Body of pancreas (tissue), 4 donors: ENCODE measurements around the gene OR10AD1. TPM values are rescaled to one million over a fixed set of nuclear protein-coding genes. Genes with fewer than 3 reads are reported as not detected.

ENCODE experiments used
- ATAC-seq: fragments of 150-250 bp; one replicate; pipeline ENCODE4 v1.9.1; 2016
- DNase-seq, 4 donors: peaks; one replicate each; pipeline ENCODE4 v3.0.0-alpha.2; 2019
- H3K27ac ChIP-seq, 4 donors: fragments of 200-600 bp; sonication (generic); 1 replicate in 3 of 4; 2 replicates in 1 of 4; pipeline versions ENCODE4 v1.5.1 to v1.6.1; 2016 to 2019; ENCODE audit warnings: mild to moderate bottlenecking in 1 of 4, mixed read lengths in 1 of 4, moderate library complexity in 1 of 4
- H3K27me3 ChIP-seq, 2 donors: fragments of 200-600 bp; sonication (generic); one replicate each; pipeline ENCODE4 v1.6.0; 2016; ENCODE audit warnings: mild to moderate bottlenecking in 1 of 2
- H3K36me3 ChIP-seq, 2 donors: fragments of 200-600 bp; sonication (generic); replicated peaks in 1 of 2; 2 replicates each; pipeline ENCODE4 v1.5.1; 2016; ENCODE audit warnings: low read depth in 2 of 2; ENCODE audit not compliant: insufficient read depth in 1 of 2
- H3K4me1 ChIP-seq: fragments of 200-600 bp; sonication (generic); one replicate; pipeline ENCODE4 v1.6.0; 2016
- H3K4me3 ChIP-seq, 2 donors: fragments of 200-600 bp; sonication (generic); 1 replicate in 1 of 2; 2 replicates in 1 of 2; pipeline ENCODE4 v1.5.1; 2016 to 2019
- H3K9me3 ChIP-seq, 3 donors: fragments of 200-600 bp; sonication (generic); 1 replicate in 2 of 3; 2 replicates in 1 of 3; pipeline ENCODE4 v1.5.1; 2016
- POLR2A ChIP-seq, 3 donors: fragments of 450-650 bp; IDR thresholded peaks; one replicate each; pipeline ENCODE4 v1.6.1; 2016; ENCODE audit warnings: antibody characterized with exemption in 3 of 3, mild to moderate bottlenecking in 2 of 3
- WGBS, 2 donors: methylation state at CpG; one replicate each; pipeline ENCODE4 v1.1.5; 2017; 5-methylcytosine and 5-hydroxymethylcytosine counted together
- intact Hi-C: fragments of 100-400 bp; cut with DNase I; formaldehyde crosslinking; loops from one replicate; pipeline ENCODE4 v1.15.1; 2023
- total RNA-seq, 2 donors: library from RNA; depleted of rRNA; stranded (reverse); fragments of >200 nt; gene quantifications; one replicate each; pipeline ENCODE4 v1.1.0, GENCODE V29; 2016
- TF ChIP-seq, protein P1 (sequence below), 7 experiments: fragments of 450-650 bp in 4 of 7; fragments of 200-600 bp in 3 of 7; sonication (generic) in 3 of 7; IDR thresholded peaks; one replicate each; pipeline ENCODE4 v1.5.1; 2016 to 2019; ENCODE audit warnings: antibody characterized with exemption in 7 of 7

OR10AD1 gene
- total RNA-seq, 2 donors from 2014 or later: not detected

DNA sequence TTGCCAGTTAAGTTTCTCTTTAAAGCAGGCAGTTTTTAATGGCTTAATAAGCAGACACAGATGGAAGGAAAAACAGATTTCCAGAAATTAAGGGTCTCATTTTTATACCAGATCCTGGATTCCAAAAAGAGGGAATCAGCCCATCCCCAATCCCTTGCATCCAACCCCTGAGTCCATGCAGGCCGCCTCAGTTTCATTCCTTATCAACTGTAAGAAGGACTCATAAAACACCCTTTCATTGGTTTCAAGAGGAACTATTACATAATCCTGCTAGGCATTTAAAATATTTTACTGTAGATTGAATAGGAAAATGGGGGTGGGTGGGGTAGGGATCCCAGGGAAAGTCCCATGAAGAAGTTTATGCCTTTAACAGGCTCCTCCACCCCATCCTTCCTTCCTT lies 10.2 kb downstream of the OR10AD1 start:
- no peaks in the 10 kb centered on the region for H3K27me3 ChIP-seq
- TF ChIP-seq, protein P1, sequence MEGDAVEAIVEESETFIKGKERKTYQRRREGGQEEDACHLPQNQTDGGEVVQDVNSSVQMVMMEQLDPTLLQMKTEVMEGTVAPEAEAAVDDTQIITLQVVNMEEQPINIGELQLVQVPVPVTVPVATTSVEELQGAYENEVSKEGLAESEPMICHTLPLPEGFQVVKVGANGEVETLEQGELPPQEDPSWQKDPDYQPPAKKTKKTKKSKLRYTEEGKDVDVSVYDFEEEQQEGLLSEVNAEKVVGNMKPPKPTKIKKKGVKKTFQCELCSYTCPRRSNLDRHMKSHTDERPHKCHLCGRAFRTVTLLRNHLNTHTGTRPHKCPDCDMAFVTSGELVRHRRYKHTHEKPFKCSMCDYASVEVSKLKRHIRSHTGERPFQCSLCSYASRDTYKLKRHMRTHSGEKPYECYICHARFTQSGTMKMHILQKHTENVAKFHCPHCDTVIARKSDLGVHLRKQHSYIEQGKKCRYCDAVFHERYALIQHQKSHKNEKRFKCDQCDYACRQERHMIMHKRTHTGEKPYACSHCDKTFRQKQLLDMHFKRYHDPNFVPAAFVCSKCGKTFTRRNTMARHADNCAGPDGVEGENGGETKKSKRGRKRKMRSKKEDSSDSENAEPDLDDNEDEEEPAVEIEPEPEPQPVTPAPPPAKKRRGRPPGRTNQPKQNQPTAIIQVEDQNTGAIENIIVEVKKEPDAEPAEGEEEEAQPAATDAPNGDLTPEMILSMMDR (IDR thresholded peaks at IDR 0.05): no peak
- no peak for TF ChIP-seq POLR2A (IDR thresholded peaks at IDR 0.05)
- 59 to 64% methylated on average over 1 of the region's 1 CpG for WGBS, 2 donors
- DNase-seq (no peak), ATAC-seq (no peak)
- H3K4me3 ChIP-seq: no peak overlapping the region
- H3K36me3 ChIP-seq: no peaks in the 10 kb centered on the region
- H3K9me3 ChIP-seq: no peaks in the 10 kb centered on the region
- intact Hi-C loops: no loop called here
- H3K27ac ChIP-seq: no peak overlapping the region
- H3K4me1 ChIP-seq: peaks cover 6% of the 10 kb centered on the region

DNA sequence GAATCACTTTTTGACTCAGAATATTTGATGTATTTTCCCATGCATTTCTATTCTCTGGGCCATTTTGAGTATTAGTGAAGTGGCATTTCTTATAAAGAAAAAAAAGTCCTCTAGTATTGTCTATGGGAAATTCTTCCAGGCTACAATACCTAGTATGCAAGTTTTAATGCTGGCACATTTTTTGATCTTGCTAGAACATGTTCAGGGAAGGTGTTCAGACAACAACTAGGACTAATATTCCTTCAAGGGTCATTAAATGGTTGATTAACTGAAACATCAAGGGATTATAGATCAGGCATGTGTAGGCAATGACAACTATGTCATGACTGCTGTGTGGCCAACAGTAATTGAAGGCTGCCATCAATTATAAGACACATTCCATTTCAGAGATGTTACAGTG lies 12.0 kb downstream of the OR10AD1 start:
- no peaks in the 10 kb centered on the region for H3K36me3 ChIP-seq
- DNase-seq (no peak), ATAC-seq (no peak)
- H3K27me3 ChIP-seq: no peaks in the 10 kb centered on the region
- no peaks in the 10 kb centered on the region for H3K4me1 ChIP-seq
- no peaks in the 10 kb centered on the region for H3K9me3 ChIP-seq
- H3K27ac ChIP-seq: no peak overlapping the region
- TF ChIP-seq, protein P1 (IDR thresholded peaks at IDR 0.05): no peak
- intact Hi-C loops: no loop called here
- H3K4me3 ChIP-seq: no peak overlapping the region

GRCh38 chr12:48189331-48190125 lies 13.6 kb downstream of the OR10AD1 start:
- Histone ChIP-seq H3K36me3 (no peaks in the 10 kb centered on the region), H3K4me3 (no peak overlapping the region), H3K4me1 (no peaks in the 10 kb centered on the region), H3K9me3 (no peaks in the 10 kb centered on the region), H3K27ac (no peak overlapping the region), H3K27me3 (no peaks in the 10 kb centered on the region)
- TF ChIP-seq POLR2A (IDR thresholded peaks at IDR 0.05): no peak
- TF ChIP-seq, protein P1 (IDR thresholded peaks at IDR 0.05): peak; percentile 53 to 89 (median 81)
- 35 to 37% methylated on average over 6 of the region's 6 CpGs for WGBS, 2 donors
- intact Hi-C loops: no loop called here
- DNase-seq (peak; percentile 68 to 79 (median 72)), ATAC-seq (peak; percentile 84)

DNA sequence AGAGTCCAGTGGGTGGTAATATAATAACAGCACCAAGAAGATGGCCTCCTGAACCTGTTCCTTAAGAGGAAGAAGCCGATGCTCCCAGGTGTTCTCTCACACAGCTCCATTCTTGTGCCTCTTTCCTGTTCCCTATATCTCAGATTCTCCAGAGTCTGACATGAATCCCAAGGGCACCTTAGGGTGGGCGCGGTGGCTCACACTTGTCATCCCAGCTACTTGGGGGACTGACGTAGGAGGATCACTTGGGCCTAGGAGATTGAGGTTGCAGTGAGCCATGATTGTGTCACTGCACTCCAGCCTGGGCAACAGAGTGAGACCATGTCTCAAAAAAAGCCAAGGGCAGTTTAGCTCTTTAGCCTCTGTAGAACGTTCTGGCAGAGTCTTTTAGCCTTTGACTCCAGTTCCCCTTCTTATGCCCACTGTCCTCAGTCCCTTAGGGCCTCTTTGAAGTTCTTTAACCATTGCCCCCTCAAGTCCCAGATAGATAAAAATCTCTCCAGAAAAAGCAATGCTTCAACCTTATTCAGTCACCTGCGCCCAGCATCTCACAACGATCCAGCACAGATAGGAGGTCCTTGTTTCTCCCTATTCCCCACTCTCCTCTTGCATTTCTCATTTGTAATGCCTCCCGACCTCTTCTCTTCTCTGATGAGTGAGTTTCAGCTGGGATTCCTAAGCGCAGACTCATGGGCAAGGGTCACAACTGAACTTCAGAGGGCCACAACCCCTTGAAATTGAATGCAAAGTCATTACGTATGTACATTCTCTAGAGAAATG lies 15.0 kb downstream of the OR10AD1 start:
- no peak overlapping the region for H3K27ac ChIP-seq
- peaks cover 0 to 10% of the 10 kb centered on the region in 2 donors for H3K27me3 ChIP-seq
- H3K9me3 ChIP-seq: no peaks in the 10 kb centered on the region
- H3K4me3 ChIP-seq: no peak overlapping the region
- peaks cover 14% of the 10 kb centered on the region for H3K4me1 ChIP-seq
- intact Hi-C loops: no loop called here
- 71 to 73% methylated on average over 10 of the region's 10 CpGs for WGBS, 2 donors
- H3K36me3 ChIP-seq: no peaks in the 10 kb centered on the region
- DNase-seq: no peak
- no peak for ATAC-seq
- TF ChIP-seq, protein P1 (IDR thresholded peaks at IDR 0.05): no peak
- TF ChIP-seq POLR2A (IDR thresholded peaks at IDR 0.05): no peak
